ENCODE results near the gene ST8SIA2. TPM values are rescaled to one million over a fixed set of nuclear protein-coding genes. Genes with fewer than 3 reads are reported as not detected.

Gene ST8SIA2
- total RNA-seq, 1 experiment from 2014 or later: 2.9 TPM

- Mint-ChIP-seq H3K9me3 (no peaks in the 10 kb centered on the region), H3K36me3 (no peaks in the 10 kb centered on the region), H3K27ac (no peak overlapping the region), H3K4me1 (no peaks in the 10 kb centered on the region), H3K4me3 (no peak overlapping the region), H3K27me3 (ENCODE audit: low read depth) (no peaks in the 10 kb centered on the region)
- DNase-seq (ENCODE audit: low spot score) (no peak), ATAC-seq (no peak)
- ChIA-PET CTCF (no interaction called here), POLR2A (no interaction called here)
- TF ChIP-seq ETV6 (CRISPR knock-in tag; IDR thresholded peaks at IDR 0.05): no peak
- TF ChIP-seq ZNF423 (CRISPR knock-in tag; IDR thresholded peaks at IDR 0.05): no peak
- no peak for TF ChIP-seq AFF4 (CRISPR knock-in tag; IDR thresholded peaks at IDR 0.05; ENCODE audit: borderline replicate concordance)
- no peak for TF ChIP-seq HMGA2 (CRISPR knock-in tag; IDR thresholded peaks at IDR 0.05)
- no peak for TF ChIP-seq ZNF671 (CRISPR knock-in tag; IDR thresholded peaks at IDR 0.05)
- no peak for TF ChIP-seq ZBTB21 (CRISPR knock-in tag; IDR thresholded peaks at IDR 0.05; ENCODE audit: borderline replicate concordance)
- no peak for TF ChIP-seq HMGXB4 (CRISPR knock-in tag; IDR thresholded peaks at IDR 0.05)
- no peak for TF ChIP-seq MYBL2 (CRISPR knock-in tag; IDR thresholded peaks at IDR 0.05)
- no peak for TF ChIP-seq EMX1 (CRISPR knock-in tag; IDR thresholded peaks at IDR 0.05)
- TF ChIP-seq FOXJ3 (CRISPR knock-in tag; IDR thresholded peaks at IDR 0.05; ENCODE audit: borderline replicate concordance): no peak
- no peak for TF ChIP-seq USF1 (CRISPR knock-in tag; IDR thresholded peaks at IDR 0.05)
Observed at GRCh38 chr15:92449476-92449875, 55.8 kb downstream of the ST8SIA2 start.

- DNase-seq (ENCODE audit: low spot score) (no peak), ATAC-seq (no peak)
- Mint-ChIP-seq H3K4me1 (no peaks in the 10 kb centered on the region), H3K36me3 (no peaks in the 10 kb centered on the region), H3K9me3 (no peaks in the 10 kb centered on the region), H3K4me3 (no peak overlapping the region), H3K27me3 (ENCODE audit: low read depth) (no peaks in the 10 kb centered on the region), H3K27ac (no peak overlapping the region)
- TF ChIP-seq MYBL2 (CRISPR knock-in tag; IDR thresholded peaks at IDR 0.05) (no peak), NR3C1 (CRISPR knock-in tag; conservative IDR thresholded peaks at IDR 0.05; ENCODE audit: low read depth) (no peak), PRRX2 (CRISPR knock-in tag; IDR thresholded peaks at IDR 0.05) (no peak), STAT6 (CRISPR knock-in tag; conservative IDR thresholded peaks at IDR 0.05; ENCODE audit: low read depth) (no peak), ZNF317 (CRISPR knock-in tag; IDR thresholded peaks at IDR 0.05; ENCODE audit: borderline replicate concordance, low read depth) (no peak), EMX1 (CRISPR knock-in tag; IDR thresholded peaks at IDR 0.05) (no peak), FOXP1 (CRISPR knock-in tag; IDR thresholded peaks at IDR 0.05; ENCODE audit: borderline replicate concordance) (no peak), SOX15 (CRISPR knock-in tag; IDR thresholded peaks at IDR 0.05) (no peak), MLX (CRISPR knock-in tag; IDR thresholded peaks at IDR 0.05) (no peak), HMGXB4 (CRISPR knock-in tag; IDR thresholded peaks at IDR 0.05) (no peak), ZNF425 (CRISPR knock-in tag; conservative IDR thresholded peaks at IDR 0.05) (no peak), ZNF219 (CRISPR knock-in tag; IDR thresholded peaks at IDR 0.05; ENCODE audit: borderline replicate concordance) (no peak)
- ChIA-PET POLR2A (no interaction called here), CTCF (no interaction called here)
Observed at GRCh38 chr15:92451225-92451825, 57.6 kb downstream of the ST8SIA2 start.

Measured in WTC11 (cell line).